ENCODE measurements around the gene MAP4. TPM values are rescaled to one million over a fixed set of nuclear protein-coding genes. Genes with fewer than 3 reads are reported as not detected.

The MAP4 gene
- total RNA-seq, 4 donors from 2014 or later = 62.1 to 110 (median 80.3) TPM

DNA sequence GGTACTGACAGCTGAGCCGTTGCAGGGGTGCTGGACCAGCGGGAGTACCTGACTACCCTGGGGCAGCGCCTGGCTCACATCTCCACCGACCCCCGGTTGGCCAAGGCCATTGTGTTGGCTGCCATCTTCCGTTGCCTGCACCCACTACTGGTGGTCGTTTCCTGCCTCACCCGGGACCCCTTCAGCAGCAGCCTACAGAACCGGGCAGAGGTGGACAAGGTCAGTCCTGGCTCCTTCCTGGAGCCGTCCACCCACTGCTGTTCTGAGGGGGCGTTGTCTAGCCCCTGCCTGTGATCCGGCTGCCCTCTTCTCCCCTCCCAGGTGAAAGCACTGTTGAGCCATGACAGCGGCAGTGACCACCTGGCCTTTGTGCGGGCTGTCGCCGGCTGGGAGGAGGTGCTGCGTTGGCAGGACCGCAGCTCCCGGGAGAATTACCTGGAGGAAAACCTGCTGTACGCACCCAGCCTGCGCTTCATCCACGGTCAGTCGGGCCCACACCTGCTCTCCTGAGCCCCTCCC, 167.6 kb downstream of the MAP4 start:
- TF ChIP-seq POLR2A (IDR thresholded peaks at IDR 0.05) = no peak
- TF ChIP-seq, protein P1, sequence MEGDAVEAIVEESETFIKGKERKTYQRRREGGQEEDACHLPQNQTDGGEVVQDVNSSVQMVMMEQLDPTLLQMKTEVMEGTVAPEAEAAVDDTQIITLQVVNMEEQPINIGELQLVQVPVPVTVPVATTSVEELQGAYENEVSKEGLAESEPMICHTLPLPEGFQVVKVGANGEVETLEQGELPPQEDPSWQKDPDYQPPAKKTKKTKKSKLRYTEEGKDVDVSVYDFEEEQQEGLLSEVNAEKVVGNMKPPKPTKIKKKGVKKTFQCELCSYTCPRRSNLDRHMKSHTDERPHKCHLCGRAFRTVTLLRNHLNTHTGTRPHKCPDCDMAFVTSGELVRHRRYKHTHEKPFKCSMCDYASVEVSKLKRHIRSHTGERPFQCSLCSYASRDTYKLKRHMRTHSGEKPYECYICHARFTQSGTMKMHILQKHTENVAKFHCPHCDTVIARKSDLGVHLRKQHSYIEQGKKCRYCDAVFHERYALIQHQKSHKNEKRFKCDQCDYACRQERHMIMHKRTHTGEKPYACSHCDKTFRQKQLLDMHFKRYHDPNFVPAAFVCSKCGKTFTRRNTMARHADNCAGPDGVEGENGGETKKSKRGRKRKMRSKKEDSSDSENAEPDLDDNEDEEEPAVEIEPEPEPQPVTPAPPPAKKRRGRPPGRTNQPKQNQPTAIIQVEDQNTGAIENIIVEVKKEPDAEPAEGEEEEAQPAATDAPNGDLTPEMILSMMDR (IDR thresholded peaks at IDR 0.05) = no peak
- no peak overlapping the region for H3K4me3 ChIP-seq
- 81 to 85% methylated on average over 5 to 11 of the region's 23 CpGs for WGBS, 2 donors
- H3K27me3 ChIP-seq = no peaks in the 10 kb centered on the region
- no peak for DNase-seq
- H3K27ac ChIP-seq = no peak overlapping the region
- H3K36me3 ChIP-seq = peaks cover 27 to 100% (median 65%) of the 10 kb centered on the region in 3 donors
- no peaks in the 10 kb centered on the region for H3K4me1 ChIP-seq
- H3K9me3 ChIP-seq = no peaks in the 10 kb centered on the region
- intact Hi-C loops (cut with DNase I) = no loop called here

DNA sequence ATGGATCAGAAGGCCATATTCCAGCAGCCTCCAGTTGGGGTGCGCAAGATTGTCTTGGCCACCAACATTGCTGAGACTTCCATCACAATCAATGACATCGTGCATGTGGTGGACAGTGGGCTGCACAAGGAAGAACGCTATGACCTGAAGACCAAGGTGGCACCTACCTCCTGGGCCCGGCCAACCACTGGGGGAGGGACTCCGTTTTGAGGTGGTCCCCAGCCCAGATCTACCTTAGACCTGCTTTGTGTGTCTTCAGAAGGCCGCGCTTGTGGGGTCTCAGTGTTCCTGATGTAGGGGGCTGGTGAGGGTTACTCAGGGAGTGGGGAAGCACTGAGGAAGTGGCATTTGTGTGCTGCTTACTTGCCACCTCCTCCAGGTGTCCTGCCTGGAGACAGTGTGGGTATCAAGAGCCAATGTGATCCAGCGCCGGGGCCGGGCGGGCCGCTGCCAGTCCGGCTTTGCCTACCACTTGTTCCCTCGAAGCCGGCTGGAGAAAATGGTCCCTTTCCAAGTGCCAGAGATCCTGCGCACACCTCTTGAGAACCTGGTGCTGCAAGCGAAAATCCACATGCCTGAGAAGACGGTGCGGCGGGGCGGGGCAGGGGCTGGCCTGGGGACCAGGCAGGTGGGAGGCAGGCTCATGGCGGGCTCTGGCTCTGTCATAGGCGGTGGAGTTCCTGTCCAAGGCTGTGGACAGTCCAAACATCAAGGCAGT, 168.3 kb downstream of the MAP4 start:
- Histone ChIP-seq H3K27ac (no peak overlapping the region), H3K27me3 (no peaks in the 10 kb centered on the region), H3K4me1 (no peaks in the 10 kb centered on the region), H3K4me3 (no peak overlapping the region), H3K9me3 (no peaks in the 10 kb centered on the region), H3K36me3 (peaks cover 22 to 100% (median 66%) of the 10 kb centered on the region in 3 donors)
- DNase-seq = no peak
- intact Hi-C loops (cut with DNase I) = no loop called here
- TF ChIP-seq, protein P1 (IDR thresholded peaks at IDR 0.05) = no peak
- TF ChIP-seq POLR2A (IDR thresholded peaks at IDR 0.05) = no peak
- WGBS, 2 donors = 93 to 100% methylated on average over 1 to 2 of the region's 23 CpGs

- intact Hi-C loops (cut with DNase I) = no loop called here
- H3K27ac ChIP-seq = no peak overlapping the region
- 100% methylated on average over 2 of the region's 11 CpGs; no CpG with 5 or more reads in 1 of the 2 donors for WGBS, 2 donors
- no peaks in the 10 kb centered on the region for H3K27me3 ChIP-seq
- no peaks in the 10 kb centered on the region for H3K4me1 ChIP-seq
- peaks cover 26 to 100% (median 67%) of the 10 kb centered on the region in 3 donors for H3K36me3 ChIP-seq
- no peak for DNase-seq
- no peaks in the 10 kb centered on the region for H3K9me3 ChIP-seq
- no peak overlapping the region for H3K4me3 ChIP-seq
- TF ChIP-seq, protein P1 (IDR thresholded peaks at IDR 0.05) = no peak
- no peak for TF ChIP-seq POLR2A (IDR thresholded peaks at IDR 0.05)
Observed at GRCh38 chr3:47847260-47847659, 169.0 kb downstream of the MAP4 start.

DNA sequence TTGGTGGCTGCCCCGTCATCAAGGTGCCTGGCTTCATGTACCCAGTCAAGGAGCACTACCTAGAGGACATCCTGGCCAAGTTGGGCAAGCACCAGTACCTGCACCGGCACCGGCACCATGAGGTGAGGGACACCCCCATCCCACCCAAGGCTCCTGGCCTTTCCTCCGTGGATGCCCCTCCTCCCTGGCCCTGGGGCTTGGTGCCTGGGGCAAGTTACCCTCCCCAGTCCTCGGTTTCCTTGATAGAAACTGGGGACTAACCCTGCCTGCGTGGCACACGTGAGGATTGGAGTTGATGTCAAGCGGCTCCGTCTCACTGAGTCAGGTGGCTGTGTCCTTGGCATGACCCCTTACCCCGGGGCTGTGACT, 169.4 kb downstream of the MAP4 start:
- TF ChIP-seq POLR2A (IDR thresholded peaks at IDR 0.05) = no peak
- TF ChIP-seq, protein P1 (IDR thresholded peaks at IDR 0.05) = no peak
- Histone ChIP-seq H3K4me3 (no peak overlapping the region), H3K27ac (no peak overlapping the region), H3K9me3 (no peaks in the 10 kb centered on the region), H3K4me1 (no peaks in the 10 kb centered on the region), H3K36me3 (peaks cover 26 to 100% (median 66%) of the 10 kb centered on the region in 3 donors), H3K27me3 (no peaks in the 10 kb centered on the region)
- no peak for DNase-seq
- intact Hi-C loops (cut with DNase I) = no loop called here
- WGBS, 2 donors = 52 to 65% methylated on average over 4 to 7 of the region's 10 CpGs

DNA sequence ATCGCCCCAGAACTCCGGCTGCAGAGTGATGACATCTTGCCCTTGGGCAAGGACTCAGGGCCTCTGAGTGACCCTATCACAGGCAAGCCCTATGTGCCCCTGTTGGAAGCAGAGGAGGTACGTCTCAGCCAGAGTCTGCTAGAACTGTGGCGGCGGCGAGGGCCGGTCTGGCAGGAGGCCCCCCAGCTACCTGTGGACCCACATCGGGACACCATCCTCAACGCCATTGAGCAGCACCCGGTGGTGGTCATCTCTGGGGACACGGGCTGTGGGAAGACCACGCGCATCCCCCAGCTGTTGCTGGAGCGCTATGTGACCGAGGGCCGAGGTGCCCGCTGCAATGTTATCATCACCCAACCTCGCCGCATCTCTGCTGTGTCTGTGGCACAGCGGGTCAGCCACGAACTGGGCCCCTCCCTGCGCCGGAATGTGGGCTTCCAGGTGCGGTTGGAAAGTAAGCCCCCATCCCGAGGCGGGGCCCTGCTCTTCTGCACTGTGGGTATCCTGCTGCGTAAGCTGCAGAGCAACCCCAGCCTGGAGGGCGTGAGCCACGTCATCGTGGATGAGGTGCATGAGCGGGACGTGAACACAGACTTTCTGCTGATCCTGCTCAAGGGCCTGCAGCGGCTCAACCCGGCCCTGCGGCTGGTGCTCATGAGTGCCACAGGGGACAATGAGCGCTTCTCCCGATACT, 169.9 kb downstream of the MAP4 start:
- no peak for DNase-seq
- 86 to 95% methylated on average over 7 to 10 of the region's 37 CpGs for WGBS, 2 donors
- TF ChIP-seq POLR2A (IDR thresholded peaks at IDR 0.05) = no peak
- TF ChIP-seq, protein P1 (IDR thresholded peaks at IDR 0.05) = no peak
- Histone ChIP-seq H3K4me1 (no peaks in the 10 kb centered on the region), H3K36me3 (peaks cover 26 to 100% (median 67%) of the 10 kb centered on the region in 3 donors), H3K27ac (no peak overlapping the region), H3K9me3 (no peaks in the 10 kb centered on the region), H3K27me3 (no peaks in the 10 kb centered on the region), H3K4me3 (no peak overlapping the region)
- intact Hi-C loops (cut with DNase I) = no loop called here

Data from esophagus squamous epithelium (tissue), 5 donors.